DMS53 (cell line): ENCODE results near the gene ABCA1.
"Not testable (repeated sequence)": the region's sequence is repeated elsewhere in the genome, so short reads cannot be mapped to it uniquely, and the experiment has no call there.

Experiments
- DNase-seq: peaks from one replicate; lab custom pipeline; 2025; lab: John Stamatoyannopoulos, UW

The ABCA1 gene

GRCh38 chr9:104944871-104945270 lies 16.9 kb upstream of the ABCA1 start:
- no peak for DNase-seq

DNA sequence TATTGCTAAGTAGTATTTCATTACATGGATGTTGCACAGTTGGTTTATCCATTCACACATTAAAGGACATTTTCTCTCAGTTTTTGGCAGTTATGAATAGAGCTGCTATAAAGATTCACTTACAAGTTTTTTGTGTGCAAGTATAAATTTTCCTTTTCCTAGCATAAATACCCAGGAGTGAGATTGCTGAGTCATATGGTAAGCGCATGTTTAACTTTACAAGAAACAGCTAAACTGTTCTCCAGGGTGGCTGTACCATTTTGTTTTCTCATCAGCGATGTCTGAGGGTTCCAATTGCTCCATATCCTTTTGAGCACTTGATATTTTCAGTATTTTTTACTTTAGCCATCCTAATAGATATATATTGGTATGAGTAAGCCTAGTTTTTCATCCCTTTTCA lies 16.4 kb upstream of the ABCA1 start:
- no peak for DNase-seq

DNA sequence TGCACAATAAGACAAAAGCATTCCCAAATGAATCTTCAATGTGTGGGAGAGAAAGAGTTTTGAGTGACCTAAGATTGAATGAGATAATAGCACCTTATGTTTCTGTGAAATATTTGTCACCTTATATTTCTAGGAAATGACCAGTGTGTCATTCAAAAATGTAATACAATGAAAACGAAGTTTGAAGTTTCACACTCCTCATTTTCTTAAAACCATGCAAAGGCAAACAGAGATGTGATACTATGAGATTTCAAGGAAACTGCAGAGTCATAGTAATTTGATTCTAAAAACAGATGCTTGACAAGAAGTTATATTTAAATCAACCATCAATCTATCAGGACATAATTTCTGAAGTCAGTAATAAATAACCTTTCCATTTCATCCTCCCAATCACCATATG lies 13.6 kb upstream of the ABCA1 start:
- no peak for DNase-seq

GRCh38 chr9:104936291-104936690 lies 8.3 kb upstream of the ABCA1 start:
- DNase-seq = no peak

GRCh38 chr9:104935501-104935810 lies 7.5 kb upstream of the ABCA1 start:
- DNase-seq = not testable (repeated sequence)

DNA sequence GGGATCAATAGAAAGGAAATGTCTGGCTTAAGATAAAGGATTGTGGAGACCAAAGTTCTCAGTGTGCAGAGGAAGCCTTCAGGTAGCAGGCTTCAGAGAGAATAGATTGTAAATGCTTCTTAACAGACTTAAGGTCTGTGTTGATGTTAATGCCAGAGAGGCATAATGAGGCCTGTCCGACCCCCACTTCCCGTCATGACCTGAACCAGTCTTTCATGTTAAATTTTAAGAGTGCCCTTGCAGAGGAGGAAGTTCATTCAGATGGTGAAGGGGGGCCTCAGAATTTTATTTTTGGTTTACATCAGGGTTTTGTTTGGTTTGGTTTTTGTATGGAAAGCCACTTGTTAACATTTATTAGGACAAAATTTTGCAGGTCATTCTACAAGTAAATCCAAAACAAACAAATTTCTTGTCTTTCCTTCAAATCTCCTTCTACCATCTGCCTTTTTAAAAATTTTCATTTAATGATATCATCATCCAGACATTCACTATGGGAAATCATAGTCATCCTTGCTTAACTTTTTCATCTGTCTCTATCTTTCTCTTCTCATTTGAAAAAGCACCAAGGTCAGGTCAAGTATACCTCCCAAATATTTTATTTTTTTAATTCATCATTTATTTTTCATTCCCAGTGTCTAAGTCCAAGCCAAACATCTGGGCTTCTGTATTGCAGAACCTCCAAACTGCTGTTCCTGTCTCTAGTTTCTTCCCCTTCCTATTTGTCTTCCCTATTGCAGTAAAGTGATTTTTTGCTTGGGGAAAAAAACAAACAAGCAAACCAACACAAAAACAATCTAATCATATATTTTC lies 6.9 kb upstream of the ABCA1 start:
- DNase-seq = no peak

DNA sequence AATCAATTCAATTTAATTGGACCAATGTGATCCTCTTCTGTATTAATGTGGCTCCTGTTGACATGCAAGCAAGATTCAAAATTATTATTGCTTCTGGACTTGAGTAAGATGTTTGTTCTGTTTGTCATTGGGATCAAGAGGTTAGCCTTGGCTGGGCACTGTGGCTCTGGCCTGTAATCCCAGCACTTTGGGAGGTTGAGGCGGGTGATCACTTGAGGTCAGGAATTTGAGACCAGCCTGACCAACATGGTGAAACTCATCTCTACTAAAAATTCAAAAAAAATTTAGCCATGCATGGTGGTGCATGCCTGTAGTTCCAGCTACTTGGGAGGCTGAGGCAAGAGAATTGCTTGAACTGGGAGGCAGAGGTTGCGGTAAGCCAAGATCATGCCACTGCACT lies 5.1 kb upstream of the ABCA1 start:
- not testable (repeated sequence) for DNase-seq

DNA sequence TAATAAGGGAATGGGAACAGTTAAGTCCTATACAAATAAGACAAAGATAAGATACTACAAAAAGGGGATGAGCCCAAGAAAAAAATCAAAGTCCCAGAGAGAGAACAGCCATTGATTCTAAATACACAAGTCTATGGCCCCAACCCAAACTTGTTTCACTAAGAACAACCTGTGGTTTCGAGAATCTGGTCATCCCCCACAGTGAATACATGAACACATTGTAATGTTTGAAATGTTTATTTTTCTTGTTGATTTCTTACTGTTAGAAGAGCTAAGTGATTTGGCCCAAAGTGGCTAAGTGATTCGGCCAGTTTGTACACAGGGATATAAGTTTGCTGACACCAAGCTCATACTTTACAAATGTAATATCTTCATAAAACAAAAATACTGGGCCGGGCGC lies 3.3 kb upstream of the ABCA1 start:
- no peak for DNase-seq

DNA sequence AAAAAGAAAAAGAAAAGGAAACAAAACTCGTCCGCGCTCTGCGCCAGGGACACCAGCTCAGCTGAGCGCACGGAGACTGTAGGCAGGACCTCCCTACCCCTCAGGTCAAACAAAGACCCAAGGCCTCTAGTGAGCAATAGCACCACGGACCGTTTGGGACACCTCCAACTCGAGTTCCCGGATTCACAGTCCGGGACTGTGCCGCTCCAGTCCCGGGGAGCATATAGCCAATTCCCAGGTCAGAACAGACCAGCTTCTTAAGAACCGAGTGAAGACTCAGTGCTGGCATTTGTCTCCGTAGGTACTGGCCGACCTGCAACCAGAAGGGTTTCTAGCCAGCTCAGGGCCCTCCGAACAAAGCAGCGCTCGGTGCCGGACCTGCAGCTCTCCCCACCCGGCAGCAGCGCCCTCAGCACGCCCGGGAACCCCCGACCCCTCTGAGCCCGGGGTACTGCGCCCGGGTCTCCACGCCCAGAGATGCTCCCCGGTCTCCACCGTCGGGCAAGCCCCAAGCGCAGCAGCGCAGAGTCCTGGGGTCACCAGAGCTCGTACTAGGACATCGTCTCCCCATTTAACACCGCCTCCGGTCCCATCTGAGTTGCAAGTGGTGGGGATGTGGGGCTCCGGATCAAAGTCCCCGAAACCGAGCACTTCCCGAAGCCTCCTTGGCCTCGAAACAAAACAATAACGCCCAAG lies 591 bp downstream of the ABCA1 start:
- DNase-seq = peak; percentile 70

GRCh38 chr9:104923740-104924139 lies 4.2 kb downstream of the ABCA1 start:
- peak; percentile 38 for DNase-seq

DNA sequence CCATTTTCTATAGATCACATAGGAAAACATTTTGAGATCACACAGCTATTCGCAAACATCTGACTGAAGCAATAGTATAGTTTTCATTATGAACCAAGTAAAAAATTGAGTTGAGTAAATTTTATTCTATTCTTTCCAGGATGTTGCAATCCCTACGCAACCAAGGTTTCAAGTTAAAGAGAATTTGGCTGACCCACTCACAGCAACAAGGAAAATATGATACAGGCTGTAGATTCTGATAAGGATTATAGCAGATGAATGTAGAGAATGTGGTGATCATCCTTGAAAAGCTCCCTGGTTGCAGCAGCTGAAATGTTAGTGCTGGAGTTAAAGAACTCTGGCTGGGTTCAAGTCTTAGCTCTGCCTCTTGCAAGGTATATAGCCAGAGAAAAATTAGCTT lies 4.7 kb downstream of the ABCA1 start:
- DNase-seq = no peak

GRCh38 chr9:104922748-104923147 lies 5.2 kb downstream of the ABCA1 start:
- not testable (repeated sequence) for DNase-seq

- DNase-seq = no peak
Measured at GRCh38 chr9:104921067-104921741, 6.8 kb downstream of the ABCA1 start.

DNA sequence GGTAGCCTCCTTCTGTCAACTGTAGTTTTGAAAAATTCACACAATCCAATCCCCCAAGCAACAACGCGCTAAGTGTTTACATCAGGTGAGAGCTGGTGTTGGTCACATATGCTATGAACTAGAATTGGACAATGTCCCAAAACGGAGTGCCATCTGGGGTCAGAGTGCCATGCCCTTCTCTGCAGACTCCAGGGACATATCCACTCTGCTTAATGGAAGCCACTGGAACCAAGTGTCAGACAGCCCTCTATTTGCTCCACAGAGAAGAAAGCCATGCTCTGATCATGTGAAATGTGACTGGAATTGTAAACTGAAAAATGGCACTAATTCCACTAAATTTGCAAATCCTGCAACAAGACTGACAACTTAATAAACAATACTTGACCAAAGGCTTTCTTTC lies 12.2 kb downstream of the ABCA1 start:
- DNase-seq = no peak

DNA sequence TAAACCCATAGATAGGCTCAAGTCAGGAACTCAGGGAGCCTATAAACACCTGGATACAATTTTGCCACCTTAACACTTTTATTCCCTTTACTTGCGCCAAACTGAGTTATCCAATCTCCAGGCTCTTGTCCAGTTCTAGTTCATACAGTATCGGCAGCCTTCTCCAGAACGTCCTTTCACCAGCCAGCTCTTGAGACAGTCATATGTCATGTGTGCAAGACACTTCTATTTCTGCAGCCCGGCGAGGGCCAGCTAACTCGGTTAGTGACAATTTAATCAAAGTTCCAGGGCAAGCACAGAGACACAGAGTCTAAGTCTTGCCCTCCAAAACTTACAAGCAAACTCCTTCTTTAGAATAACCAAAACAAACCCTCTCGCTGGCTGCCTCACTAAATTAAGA lies 12.9 kb downstream of the ABCA1 start:
- no peak for DNase-seq

- DNase-seq = no peak
Measured at GRCh38 chr9:104914466-104914865, 13.5 kb downstream of the ABCA1 start.

DNA sequence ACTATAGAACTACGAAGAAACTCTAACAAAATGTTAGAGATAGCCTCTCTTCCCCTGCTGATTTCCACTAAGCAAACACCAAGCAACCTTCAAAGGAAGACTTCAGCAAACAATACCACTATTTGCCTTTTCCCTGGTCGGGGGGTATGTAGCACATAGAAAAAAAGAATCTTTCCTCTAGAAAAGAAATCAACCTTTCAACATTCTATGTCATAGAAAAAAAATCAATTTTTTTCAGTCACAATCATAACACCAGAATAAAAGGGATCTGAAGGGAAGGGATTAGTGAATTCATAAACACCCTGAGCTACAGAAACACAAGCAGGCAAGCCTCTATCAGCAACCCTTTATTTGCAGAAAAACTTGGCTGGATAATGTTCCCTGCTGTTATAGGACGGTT lies 15.3 kb downstream of the ABCA1 start:
- DNase-seq = peak; percentile 36

DNA sequence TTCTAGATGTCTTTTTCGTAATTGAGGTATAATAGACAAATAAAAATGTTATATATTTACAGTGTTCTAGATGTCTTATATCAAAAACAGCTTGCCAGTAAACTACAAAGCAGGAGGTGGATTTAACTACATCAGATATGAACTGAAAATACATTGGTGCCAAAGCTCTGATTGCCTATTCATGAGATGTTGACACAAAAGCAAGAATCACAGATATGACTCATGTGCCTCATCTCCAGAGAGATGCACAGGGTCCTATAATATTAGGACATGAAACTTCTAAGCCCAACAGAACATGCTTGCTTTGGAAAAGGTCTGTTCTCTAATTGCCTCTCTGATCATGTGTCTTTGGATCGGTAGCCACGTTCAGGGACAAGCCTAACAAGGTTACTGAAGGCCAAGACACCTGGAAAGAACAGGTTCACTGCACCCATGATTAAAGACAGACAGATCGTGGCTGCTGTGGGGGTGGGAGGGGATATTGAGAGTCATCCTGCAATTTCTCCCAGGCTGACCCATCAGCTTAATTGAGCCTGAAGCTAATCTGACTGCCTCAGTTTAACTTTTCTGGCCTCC lies 16.8 kb downstream of the ABCA1 start:
- DNase-seq = peak; percentile 44

GRCh38 chr9:104907278-104907951 lies 20.5 kb downstream of the ABCA1 start:
- DNase-seq = no peak

DNA sequence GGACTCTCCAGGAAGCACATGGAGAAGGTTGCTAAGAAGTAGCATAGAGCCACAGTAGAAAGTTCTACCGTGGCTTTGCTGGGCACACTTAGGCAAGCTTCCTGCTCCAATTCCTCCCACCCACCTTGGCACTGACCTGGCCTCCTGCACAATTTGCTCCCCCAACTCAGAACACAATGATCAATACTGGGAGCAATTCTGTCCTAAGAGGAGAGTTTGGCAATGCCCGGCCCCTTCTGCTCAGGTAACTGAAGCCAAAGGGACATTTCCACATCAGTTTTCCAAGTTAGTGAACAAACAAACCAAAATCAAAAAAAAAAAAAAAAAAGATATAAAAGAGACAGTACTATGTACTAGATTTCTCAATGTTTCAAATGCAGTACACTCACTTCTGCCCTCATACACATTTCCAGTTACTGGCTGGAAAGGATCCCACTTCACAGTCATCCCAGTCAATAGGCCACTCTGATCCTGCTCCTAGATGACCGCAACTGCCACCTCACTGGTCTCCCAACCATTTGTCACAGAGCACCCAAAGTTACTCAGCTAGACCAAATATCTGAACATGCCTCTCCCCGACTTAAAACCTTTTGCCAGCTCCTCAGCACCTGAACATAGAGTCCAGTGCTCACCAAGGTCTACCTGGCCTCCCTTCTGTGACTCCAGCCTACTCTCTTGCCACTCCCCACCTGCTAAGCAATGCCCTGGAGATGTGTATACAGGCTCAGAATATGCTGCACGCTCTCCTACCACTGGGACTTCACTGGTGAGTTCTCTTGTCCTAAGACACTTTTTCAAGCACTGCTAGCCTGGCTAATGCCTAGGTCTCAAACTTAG lies 21.3 kb downstream of the ABCA1 start:
- DNase-seq = no peak

GRCh38 chr9:104905931-104906330 lies 22.0 kb downstream of the ABCA1 start:
- DNase-seq = no peak
